T47D (cell line): ENCODE measurements around the gene COL27A1.
"Not testable (repeated sequence)": the region's sequence is repeated elsewhere in the genome, so short reads cannot be mapped to it uniquely, and the experiment has no call there.

ENCODE experiments used
- DNase-seq, 2 experiments: peaks; one replicate each; pipeline versions ENCODE4 v3.0.0 to v3.0.0-alpha.2; 2011 to 2012; ENCODE audit warnings: low read depth in 1 of 2, low spot score in 1 of 2
- JUND ChIP-seq: IDR thresholded peaks from 2 replicates; pipeline ENCODE4 v1.6.1; 2012; ENCODE audit warnings: low read depth
- in situ Hi-C: cut with HindIII; loops from 2 replicates; pipeline ENCODE4 v1.10.0; 2016; ENCODE audit warnings: low sequenced_read_pairs, low pct_unique_long_range_greater_than_20kb

The COL27A1 gene

GRCh38 chr9:114126247-114127060, 28.9 kb upstream of the COL27A1 start:
- no peak for DNase-seq
- in situ Hi-C loops = no loop called here
- TF ChIP-seq JUND = no peak

GRCh38 chr9:114128759-114129158, 26.6 kb upstream of the COL27A1 start:
- DNase-seq, in situ Hi-C loops: not testable (repeated sequence)

- no peak for DNase-seq
- no peak for TF ChIP-seq JUND
- in situ Hi-C loops = no loop called here
Observed at GRCh38 chr9:114130141-114130540, 25.2 kb upstream of the COL27A1 start.

GRCh38 chr9:114130624-114131277, 24.6 kb upstream of the COL27A1 start:
- in situ Hi-C loops = no loop called here
- no peak for DNase-seq
- no peak for TF ChIP-seq JUND

- in situ Hi-C loops = no loop called here
- no peak for TF ChIP-seq JUND
- DNase-seq = no peak
Observed at GRCh38 chr9:114131808-114132549, 23.4 kb upstream of the COL27A1 start.

GRCh38 chr9:114132550-114132918, 22.8 kb upstream of the COL27A1 start:
- TF ChIP-seq JUND = no peak
- no peak for DNase-seq
- in situ Hi-C loops = no loop called here

- no peak for DNase-seq
- no peak for TF ChIP-seq JUND
- in situ Hi-C loops = no loop called here
Observed at GRCh38 chr9:114134827-114135396, 20.4 kb upstream of the COL27A1 start.

GRCh38 chr9:114137831-114138230, 17.5 kb upstream of the COL27A1 start:
- no peak for DNase-seq
- TF ChIP-seq JUND = no peak
- in situ Hi-C loops = no loop called here

- TF ChIP-seq JUND = no peak
- DNase-seq = no peak
- in situ Hi-C loops = no loop called here
Observed at GRCh38 chr9:114138552-114138971, 16.8 kb upstream of the COL27A1 start.

- no peak for DNase-seq
- in situ Hi-C loops = no loop called here
- no peak for TF ChIP-seq JUND
Observed at GRCh38 chr9:114139071-114139470, 16.3 kb upstream of the COL27A1 start.

GRCh38 chr9:114140401-114140800, 14.9 kb upstream of the COL27A1 start:
- TF ChIP-seq JUND = no peak
- no peak for DNase-seq
- in situ Hi-C loops = no loop called here

- TF ChIP-seq JUND = no peak
- in situ Hi-C loops = no loop called here
- no peak for DNase-seq
Observed at GRCh38 chr9:114140850-114141249, 14.5 kb upstream of the COL27A1 start.
